ENCODE data around the gene MARCHF2.
"Not testable (repeated sequence)": the region's sequence is repeated elsewhere in the genome, so short reads cannot be mapped to it uniquely, and the experiment has no call there.

Gene MARCHF2, protein sequence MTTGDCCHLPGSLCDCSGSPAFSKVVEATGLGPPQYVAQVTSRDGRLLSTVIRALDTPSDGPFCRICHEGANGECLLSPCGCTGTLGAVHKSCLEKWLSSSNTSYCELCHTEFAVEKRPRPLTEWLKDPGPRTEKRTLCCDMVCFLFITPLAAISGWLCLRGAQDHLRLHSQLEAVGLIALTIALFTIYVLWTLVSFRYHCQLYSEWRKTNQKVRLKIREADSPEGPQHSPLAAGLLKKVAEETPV

DNA sequence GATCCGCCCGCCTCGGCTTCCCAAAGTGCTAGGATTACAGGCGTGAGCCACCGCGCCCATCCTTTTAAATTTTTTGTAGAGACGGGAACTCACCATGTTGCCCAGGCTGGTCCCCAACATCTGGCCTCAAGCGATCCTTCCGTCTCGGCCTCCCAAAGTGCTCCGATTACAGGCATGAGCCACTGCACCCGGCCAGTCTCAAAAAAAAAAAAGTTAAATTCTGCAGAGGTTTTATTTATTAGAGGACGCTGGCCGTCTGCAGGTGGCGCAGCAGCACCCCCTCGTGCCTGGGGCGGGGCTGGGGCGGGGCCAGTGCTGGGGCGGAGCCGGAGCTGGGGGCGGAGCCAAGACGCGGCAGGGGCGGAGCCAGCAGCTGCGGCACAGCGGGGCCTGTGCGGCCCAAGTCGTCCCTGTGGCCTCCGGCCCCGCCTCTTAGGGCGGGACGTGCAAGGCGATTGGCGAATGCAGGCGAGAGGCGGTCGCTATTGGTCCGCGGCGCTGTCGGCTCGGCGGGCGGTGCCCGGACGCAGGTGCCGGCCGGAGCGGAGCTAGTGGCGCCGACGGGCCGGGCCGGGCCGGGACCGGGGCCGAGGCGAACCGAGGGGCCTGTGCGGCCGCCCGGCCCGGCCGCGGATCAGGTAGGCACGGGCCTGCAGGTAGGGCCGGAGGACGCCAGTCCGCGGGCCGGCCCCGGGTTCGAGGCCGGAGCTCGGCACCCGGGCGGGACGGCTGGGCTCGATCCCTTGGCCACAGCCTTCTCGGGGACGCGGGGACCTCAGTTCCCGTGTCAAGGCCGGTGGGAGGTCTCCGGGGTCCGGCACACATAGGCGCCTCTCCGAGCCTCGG lies at the start of gene MARCHF2:
Gene MARCHF2, plus strand, starts transcription at position 523 of the 846 bp plus-strand sequence. CDS start 8,536 bp downstream, outside the sequence.
- peak; percentile 95 for DNase-seq (ENCODE audit: low read depth, low spot score)

DNA sequence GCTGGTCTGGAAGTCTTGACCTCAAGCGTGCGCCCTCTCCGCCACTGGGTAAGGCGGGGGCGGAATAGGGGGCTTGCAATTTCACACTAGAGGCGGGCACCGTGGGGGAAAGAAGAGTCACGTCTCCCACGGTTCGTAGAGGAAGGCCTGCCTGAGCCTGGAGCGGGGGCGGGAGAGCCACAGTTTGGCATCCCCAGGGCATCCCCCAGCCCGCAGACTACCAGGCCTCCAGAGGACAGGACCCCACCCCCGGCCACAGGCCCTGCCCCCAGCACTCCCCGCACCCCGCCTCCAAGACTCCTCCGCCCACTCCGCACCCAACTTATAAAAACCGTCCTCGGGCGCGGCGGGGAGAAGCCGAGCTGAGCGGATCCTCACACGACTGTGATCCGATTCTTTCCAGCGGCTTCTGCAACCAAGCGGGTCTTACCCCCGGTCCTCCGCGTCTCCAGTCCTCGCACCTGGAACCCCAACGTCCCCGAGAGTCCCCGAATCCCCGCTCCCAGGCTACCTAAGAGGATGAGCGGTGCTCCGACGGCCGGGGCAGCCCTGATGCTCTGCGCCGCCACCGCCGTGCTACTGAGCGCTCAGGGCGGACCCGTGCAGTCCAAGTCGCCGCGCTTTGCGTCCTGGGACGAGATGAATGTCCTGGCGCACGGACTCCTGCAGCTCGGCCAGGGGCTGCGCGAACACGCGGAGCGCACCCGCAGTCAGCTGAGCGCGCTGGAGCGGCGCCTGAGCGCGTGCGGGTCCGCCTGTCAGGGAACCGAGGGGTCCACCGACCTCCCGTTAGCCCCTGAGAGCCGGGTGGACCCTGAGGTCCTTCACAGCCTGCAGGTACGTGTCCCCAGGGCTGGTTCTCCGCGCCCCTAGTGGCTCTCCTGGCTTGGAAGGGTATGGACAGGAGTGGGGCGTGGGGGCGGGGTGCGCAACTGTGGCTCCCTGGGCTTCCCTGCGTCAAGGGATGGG lies 49.0 kb upstream of the MARCHF2 start, which contains the start of gene ANGPTL4:
Gene ANGPTL4, plus strand, starts transcription at position 353 of the 969 bp plus-strand sequence. Its CDS starts 167 bp downstream, at position 520.
- DNase-seq (ENCODE audit: low read depth, low spot score): peak; percentile 72

DNA sequence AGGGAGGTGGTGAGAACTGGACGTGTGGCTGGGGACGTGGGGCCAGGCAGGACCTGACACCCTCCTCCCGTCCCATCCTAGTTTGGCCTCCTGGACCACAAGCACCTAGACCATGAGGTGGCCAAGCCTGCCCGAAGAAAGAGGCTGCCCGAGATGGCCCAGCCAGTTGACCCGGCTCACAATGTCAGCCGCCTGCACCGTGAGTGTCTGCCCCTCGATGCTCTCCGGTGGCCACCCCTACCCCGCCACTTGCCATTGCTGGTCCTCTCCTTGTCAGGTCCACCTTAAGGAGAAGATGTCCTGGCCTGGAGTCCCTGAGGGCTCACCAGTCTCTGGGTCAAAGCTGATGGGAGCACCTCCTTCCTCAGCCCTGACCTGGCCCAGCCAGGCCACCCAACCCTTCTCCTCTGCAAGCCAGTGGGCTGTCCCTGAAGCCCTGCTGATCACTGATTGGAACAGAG lies 47.0 kb upstream of the MARCHF2 start:
- no peak for DNase-seq (ENCODE audit: low read depth, low spot score)

DNA sequence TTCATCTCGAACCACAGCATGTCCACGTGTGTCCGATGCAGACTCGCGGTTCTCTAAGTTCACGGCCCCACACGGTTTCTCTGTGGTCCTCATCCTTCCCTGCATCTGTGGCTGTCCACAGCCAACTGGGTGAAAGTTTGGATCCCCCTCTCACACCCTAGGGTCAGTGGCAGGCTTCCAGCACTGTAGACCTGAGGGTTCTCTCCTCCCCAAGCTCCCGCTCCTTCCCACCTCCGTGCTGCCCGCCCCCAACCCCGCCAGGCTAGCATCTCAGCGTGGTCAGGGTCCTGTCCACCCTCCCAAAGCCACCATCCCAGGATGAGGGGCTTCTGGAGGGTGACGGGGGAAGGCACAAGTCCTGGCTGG lies 46.2 kb upstream of the MARCHF2 start:
- no peak for DNase-seq (ENCODE audit: low read depth, low spot score)

DNA sequence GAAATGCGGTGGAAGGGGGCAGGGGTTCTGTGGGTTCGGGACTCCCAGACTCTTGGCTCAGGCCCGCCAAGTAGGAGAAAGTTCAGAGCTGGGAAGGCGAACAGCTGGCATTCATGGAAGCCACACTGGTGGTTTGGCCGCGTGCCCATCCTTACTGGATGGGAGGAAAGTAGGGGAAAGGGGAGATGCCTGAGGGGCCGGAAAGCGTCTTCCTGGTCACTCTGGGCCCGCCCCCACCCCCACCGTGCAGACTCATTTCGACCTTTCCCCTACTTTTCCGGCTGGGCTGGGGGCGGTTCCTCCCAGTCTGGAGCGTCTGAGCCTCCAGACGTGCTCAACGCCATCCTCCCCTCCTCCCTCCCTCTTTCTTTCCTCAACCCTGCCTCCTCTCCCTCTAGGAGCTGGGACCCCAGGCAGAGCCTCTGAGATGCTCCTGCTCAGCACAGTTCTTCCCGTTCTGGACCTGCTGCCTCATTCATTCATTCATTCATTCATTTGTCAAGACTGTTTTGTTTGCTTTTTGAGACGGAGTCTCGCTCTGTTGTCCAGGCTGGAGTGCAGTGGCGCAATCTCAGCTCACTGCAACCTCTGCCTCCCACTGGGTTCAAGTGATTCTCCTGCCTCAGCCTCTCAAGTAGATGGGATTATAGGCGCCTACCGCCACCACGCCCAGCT lies 45.6 kb upstream of the MARCHF2 start:
- peak; percentile 98 for DNase-seq (ENCODE audit: low read depth, low spot score)

DNA sequence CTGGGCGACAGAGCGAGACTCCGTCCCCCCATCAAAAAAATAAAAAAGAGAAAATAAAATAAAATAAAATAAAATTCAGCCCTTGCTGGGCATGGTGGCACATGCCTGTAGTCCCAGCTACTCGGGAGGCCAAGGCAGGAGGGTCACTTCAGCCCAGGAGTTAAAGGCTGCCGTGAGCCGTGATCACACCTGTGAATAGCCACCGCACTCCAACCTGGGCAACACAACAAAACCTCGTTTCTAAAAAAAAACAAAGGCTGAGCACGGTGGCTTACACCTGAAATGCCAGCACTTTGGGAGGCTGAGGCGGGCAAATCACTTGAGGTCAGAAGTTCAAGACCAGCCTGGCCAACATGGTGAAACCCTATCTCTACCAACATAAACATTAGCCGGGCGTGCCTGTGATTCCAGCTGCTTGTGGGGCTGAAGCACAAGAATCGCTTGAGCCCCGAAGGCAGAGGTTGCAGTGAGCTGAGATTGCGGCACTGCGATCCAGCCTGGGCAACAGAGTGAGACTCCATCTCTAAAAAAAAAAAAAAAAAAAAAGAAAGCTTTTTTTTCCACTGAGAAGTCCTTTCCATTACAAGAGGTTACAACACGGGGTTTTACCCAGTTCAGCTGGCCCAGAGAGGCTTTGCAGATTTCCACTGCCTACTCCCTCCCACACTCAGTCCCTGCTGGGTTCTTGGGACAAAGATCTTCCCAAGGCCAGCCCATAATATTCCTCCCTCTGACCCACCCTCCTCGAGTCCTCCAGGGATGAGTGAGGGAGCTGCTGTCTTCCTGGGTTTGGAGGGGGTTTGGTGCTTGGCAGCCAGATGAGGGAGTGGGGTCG lies 42.7 kb upstream of the MARCHF2 start:
- no peak for DNase-seq (ENCODE audit: low read depth, low spot score)

DNA sequence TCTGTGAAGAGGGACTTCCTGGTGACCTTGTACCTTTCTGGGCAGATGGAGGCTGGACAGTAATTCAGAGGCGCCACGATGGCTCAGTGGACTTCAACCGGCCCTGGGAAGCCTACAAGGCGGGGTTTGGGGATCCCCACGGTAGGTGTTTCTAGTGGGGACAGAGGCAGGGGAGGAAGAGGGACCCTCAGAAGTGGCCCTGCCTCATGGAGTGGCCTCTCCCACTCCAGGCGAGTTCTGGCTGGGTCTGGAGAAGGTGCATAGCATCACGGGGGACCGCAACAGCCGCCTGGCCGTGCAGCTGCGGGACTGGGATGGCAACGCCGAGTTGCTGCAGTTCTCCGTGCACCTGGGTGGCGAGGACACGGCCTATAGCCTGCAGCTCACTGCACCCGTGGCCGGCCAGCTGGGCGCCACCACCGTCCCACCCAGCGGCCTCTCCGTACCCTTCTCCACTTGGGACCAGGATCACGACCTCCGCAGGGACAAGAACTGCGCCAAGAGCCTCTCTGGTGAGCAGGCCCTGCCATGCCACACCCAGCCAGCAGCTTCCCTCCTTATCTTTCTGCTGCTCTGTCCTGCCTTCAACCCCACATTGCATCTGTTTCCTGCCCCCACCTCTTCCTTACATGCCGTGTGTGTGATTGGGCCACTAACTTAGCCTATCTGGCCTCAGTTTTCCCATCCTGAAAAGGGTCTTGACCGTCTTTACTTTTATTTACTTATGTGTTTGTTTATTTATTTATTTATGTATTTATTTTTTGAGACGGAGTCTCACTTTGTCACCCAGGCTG lies 41.9 kb upstream of the MARCHF2 start:
- DNase-seq (ENCODE audit: low read depth, low spot score): no peak

DNA sequence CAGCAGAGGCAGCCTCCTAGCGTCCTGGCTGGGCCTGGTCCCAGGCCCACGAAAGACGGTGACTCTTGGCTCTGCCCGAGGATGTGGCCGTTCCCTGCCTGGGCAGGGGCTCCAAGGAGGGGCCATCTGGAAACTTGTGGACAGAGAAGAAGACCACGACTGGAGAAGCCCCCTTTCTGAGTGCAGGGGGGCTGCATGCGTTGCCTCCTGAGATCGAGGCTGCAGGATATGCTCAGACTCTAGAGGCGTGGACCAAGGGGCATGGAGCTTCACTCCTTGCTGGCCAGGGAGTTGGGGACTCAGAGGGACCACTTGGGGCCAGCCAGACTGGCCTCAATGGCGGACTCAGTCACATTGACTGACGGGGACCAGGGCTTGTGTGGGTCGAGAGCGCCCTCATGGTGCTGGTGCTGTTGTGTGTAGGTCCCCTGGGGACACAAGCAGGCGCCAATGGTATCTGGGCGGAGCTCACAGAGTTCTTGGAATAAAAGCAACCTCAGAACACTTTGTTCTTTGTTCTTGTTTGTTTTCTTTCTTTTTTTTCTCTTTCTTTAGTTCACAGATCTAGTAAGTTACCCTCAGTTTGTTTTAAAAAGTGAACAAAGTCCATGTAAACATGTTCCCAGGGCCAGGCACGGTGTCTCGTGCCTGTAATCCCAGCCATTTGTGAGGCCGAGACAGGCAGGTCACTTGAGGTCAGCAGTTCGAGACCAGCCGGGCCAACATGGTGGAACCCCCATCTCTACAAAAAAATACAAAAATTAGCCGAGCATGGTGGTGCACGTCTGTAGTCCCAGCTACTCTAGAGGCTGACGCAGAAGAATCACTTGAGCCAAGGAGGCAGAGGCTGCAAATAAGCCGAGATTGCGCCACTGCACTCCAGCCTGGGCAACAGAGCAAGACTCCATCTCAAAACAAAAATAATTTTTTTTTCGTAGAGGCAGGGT lies 39.0 kb upstream of the MARCHF2 start:
- DNase-seq (ENCODE audit: low read depth, low spot score): peak; percentile 57

DNA sequence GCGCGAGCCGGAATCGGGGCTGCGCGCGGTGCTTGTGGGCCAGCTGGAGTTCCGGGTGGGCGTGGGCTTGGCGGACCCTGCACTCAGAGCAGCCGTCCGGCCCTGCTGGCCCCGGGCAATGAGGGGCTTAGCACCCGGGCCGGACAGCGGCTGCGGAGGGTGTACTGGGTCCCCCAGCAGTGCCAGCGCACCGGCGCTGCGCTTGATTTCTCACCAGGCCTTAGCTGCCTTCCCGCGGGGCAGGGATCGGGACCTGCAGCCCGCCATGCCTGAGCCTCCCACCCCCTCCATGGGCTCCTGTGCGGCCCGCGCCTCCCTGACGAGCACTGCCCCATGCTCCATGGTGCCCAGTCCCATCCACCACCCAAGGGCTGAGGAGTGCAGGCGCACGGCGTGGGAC lies 37.3 kb upstream of the MARCHF2 start:
- not testable (repeated sequence) for DNase-seq (ENCODE audit: low read depth, low spot score)

DNA sequence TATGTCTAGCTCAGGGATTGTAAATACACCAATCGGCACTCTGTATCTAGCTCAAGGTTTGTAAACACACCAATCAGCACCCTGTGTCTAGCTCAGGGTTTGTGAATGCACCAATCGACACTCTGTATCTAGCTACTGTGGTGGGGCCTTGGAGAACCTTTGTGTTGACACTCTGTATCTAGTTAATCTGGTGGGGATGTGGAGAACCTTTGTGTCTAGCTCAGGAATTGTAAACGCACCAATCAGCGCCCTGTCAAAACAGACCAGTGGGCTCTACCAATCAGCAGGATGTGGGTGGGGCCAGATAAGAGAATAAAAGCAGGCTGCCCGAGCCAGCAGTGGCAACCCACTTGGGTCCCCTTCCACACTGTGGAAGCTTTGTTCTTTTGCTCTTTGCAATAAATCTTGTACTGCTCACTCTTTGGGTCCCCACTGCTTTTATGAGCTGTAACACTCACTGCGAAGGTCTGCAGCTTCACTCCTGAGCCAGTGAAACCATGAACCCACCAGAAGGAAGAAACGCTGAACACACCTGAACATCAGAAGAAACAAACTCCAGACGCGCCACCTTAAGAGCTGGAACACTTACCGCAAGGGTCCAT lies 36.6 kb upstream of the MARCHF2 start:
- not testable (repeated sequence) for DNase-seq (ENCODE audit: low read depth, low spot score)

DNA sequence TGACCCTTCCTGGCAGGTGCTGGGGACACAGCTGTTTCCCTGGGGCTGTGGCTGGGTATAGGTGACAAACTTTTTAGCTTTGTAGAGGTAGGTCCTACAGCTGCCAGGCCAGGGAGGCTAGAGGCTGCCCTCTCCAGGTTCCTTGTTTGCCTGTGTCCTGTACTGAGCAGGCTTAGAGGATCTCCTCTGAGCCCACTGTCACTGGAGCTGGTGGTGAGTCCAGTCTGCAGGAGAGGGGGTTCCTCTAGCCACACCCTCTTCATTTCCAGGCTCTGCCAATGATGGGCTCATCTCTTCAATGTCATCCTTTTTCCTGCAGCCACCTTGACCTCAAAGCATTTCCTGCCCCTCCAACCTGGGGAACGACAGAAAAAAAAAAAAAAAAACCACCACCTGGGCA lies 35.5 kb upstream of the MARCHF2 start:
- no peak for DNase-seq (ENCODE audit: low read depth, low spot score)

DNA sequence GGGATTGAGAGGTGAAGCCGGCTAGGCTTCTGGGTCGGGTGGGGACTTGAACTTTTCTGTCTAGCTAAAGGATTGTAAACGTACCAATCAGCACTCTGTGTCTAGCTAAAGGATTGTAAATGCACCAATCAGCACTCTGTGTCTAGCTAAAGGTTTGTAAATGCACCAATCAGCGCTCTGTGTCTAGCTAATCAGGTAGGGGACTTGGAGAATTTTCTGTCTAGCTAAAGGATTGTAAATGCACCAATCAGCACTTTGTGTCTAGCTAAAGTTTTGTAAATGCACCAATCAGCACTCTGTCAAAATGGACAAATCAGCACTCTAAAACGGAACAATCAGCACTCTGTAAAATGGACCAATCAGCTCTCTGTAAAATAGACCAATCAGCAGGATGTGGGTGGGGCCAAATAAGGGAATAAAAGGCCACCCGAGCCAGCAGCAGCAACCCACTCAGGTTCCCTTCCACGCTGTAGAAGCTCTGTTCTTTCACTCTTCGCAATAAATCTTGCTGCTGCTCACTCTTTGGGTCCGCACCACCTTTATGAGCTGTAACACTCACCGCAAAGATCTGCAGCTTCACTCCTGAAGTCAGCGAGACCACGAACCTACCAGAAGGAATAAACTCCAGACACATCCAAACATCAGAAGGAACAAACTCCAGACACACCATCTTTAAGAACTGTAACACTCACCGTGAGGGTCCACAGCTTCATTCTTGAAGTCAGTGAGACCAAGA lies 33.8 kb upstream of the MARCHF2 start:
- DNase-seq (ENCODE audit: low read depth, low spot score): not testable (repeated sequence)

DNA sequence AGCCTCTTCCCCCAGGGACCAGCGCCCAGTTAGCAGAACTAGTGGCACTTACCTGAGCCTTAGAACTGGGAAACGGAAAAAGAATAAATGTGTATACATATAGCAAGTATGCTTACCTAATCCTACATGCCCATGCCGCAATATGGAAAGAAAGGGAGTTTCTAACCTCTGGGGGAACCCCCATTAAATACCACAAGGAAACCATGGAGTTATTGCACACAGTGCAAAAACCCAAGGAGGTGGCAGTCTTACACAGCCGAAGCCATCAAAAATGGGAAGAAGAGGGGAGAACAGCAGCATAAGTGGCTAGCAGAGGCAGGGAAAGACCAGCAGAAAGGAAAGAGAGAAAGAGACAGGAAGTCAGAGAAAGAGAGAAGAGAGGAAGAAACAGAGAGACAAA lies 28.5 kb upstream of the MARCHF2 start:
- not testable (repeated sequence) for DNase-seq (ENCODE audit: low read depth, low spot score)

DNA sequence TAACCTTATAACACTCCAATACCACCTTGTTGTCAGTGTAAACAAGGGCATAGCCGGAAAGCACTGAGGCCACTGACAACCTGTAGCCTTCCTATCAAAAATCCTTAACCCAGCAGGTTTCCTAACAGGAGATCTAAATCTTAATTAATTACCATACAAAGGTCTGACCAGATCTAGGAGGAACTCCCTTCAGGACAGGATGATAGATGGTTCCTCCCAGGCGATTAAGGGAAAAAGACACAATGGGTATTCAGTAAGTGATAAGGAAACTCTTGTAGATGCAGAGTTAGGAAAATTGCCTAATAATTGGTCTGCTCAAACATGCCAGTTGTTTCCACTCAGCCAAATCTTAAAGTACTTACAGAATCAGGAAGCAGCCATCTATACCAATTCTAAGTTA lies 28.0 kb upstream of the MARCHF2 start:
- DNase-seq (ENCODE audit: low read depth, low spot score): not testable (repeated sequence)

DNA sequence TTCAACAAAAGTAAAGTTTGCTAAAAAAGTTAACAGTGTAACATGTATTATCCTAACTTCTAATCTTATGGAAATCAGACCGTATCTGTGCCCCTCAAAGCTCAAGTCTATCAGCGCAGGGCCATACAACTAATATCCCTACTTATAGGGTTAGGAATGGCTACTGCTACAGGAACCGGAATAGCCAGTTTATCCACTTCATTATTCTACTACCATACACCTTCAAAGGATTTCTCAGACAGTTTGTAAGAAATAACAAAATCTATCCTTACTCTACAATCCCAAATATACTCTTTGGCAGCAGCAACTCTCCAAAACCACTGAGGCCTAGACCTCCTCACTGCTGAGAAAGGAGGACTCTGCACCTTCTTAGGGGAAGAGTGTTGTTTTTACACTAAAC lies 27.5 kb upstream of the MARCHF2 start:
- not testable (repeated sequence) for DNase-seq (ENCODE audit: low read depth, low spot score)

DNA sequence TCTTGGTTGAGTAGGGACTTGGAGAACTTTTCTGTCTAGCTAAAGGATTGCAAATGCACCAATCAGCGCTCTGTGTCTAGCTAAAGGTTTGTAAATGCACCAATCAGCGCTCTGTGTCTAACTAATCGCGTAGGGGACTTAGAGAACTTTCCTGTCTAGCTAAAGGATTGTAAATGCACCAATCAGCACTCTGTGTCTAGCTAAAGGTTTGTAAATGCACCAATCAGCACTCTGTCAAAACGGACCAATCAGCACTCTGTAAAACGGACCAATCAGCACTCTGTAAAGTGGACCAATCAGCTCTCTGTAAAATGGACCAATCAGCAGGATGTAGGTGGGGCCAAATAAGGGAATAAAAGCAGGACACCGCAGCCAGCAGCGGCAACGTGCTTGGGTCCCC lies 26.7 kb upstream of the MARCHF2 start:
- DNase-seq (ENCODE audit: low read depth, low spot score): not testable (repeated sequence)

DNA sequence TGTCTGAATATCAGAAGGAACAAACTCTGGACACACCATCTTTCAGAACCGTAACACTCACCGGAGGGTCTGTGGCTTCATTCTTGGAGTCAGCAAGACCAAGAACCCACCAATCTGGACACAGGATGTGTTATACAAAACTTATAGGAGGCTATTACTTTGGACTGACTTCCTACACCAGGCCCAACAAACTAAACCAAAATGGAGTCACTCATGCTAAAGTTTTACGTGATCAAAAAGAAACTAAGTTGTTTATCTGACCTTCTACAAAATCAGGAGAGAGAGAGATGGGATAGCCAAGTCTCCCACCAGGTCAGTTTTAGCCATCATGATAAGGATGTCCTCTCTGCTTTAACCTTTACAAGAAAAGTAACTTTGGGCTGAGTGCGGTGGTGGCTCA lies 26.1 kb upstream of the MARCHF2 start:
- DNase-seq (ENCODE audit: low read depth, low spot score): no peak

All from ELF-1 (cell line).